ENCODE data around the gene NOBOX.

DNA sequence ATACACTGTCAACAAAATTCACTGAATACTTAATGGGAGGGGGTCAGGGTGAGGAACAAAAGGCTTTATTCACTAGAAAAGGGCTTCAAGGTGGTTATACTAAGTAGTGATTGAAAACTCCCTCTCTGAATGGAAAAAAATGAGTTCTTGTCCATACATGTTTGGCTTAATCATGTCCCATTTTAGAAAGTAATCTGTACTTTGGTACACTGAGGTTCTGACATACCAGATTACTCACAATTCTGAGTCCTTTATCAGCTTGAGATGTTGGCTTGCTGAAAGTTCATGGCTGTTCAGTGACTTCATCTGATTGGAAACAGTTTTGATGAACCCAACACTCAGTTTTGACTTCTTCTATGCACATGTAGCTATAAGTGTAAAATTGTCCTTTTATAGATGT, 12.8 kb upstream of the NOBOX start:
- TF ChIP-seq, protein P1, sequence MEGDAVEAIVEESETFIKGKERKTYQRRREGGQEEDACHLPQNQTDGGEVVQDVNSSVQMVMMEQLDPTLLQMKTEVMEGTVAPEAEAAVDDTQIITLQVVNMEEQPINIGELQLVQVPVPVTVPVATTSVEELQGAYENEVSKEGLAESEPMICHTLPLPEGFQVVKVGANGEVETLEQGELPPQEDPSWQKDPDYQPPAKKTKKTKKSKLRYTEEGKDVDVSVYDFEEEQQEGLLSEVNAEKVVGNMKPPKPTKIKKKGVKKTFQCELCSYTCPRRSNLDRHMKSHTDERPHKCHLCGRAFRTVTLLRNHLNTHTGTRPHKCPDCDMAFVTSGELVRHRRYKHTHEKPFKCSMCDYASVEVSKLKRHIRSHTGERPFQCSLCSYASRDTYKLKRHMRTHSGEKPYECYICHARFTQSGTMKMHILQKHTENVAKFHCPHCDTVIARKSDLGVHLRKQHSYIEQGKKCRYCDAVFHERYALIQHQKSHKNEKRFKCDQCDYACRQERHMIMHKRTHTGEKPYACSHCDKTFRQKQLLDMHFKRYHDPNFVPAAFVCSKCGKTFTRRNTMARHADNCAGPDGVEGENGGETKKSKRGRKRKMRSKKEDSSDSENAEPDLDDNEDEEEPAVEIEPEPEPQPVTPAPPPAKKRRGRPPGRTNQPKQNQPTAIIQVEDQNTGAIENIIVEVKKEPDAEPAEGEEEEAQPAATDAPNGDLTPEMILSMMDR (IDR thresholded peaks at IDR 0.05) = no peak
- TF ChIP-seq POLR2A (IDR thresholded peaks at IDR 0.05) = no peak
